IMR-90 (cell line): ENCODE data around the gene SMIM29. TPM values are rescaled to one million over a fixed set of nuclear protein-coding genes. Genes with fewer than 3 reads are reported as not detected.

ENCODE experiments used
- ATAC-seq: fragments of 200-7000 bp; cut with Tn5 transposase; 2 replicates; pipeline ENCODE4 v1.9.1; 2020; ENCODE audit warnings: low read depth, mild to moderate bottlenecking, moderate library complexity
- BruUV-seq: library from RNA; stranded (reverse); fragments of 400-500 nt; replicated peaks from 2 replicates; lab custom pipeline; 2021; lab: Mats Ljungman, UMichigan
- CTCF ChIA-PET: fragments of 300-600 bp; formaldehyde crosslinking; extraction: SDS; loops from one replicate; lab custom pipeline; 2021; ENCODE audit warnings: antibody characterized with exemption; lab: Yijun Ruan, JAX
- POLR2A ChIA-PET: fragments of 300-600 bp; sonication (Branson Sonifier 250); formaldehyde crosslinking; loops from one replicate; lab custom pipeline; 2022; ENCODE audit warnings: antibody characterized with exemption; ENCODE audit not compliant: unreplicated experiment; lab: Charles Lee
- DNase-seq: peaks from one replicate; pipeline ENCODE4 v3.0.0; 2013
- H2AFZ ChIP-seq: replicated peaks from 2 replicates; pipeline ENCODE3; 2013; ENCODE audit warnings: low read length, mild to moderate bottlenecking; ENCODE audit not compliant: poor library complexity
- H2AK5ac ChIP-seq: 2 replicates; pipeline ENCODE4 v1.6.1; 2013; ENCODE audit warnings: low read depth, low read length, inconsistent platforms
- H2AK9ac ChIP-seq: replicated peaks from 2 replicates; pipeline ENCODE3; 2013; ENCODE audit warnings: mild to moderate bottlenecking, low read depth, low read length, moderate library complexity; ENCODE audit not compliant: poor library complexity
- H2BK120ac ChIP-seq: 2 replicates; pipeline ENCODE4 v1.6.1; 2013; ENCODE audit warnings: low read depth, low read length, inconsistent platforms
- H2BK15ac ChIP-seq: 3 replicates; pipeline ENCODE4 v1.6.1; 2013; ENCODE audit warnings: low read depth, low read length, inconsistent platforms
- H2BK20ac ChIP-seq: 2 replicates; pipeline ENCODE4 v1.6.1; 2013; ENCODE audit warnings: low read depth, mild to moderate bottlenecking, inconsistent platforms, low read length, moderate library complexity
- H2BK5ac ChIP-seq: 2 replicates; pipeline ENCODE4 v1.6.1; 2013; ENCODE audit warnings: mild to moderate bottlenecking, low read depth, low read length, inconsistent platforms; ENCODE audit not compliant: poor library complexity, severe bottlenecking
- H3K14ac ChIP-seq: replicated peaks from 2 replicates; pipeline ENCODE4 v1.6.1; 2013; ENCODE audit warnings: low read depth, low read length, inconsistent platforms
- H3K18ac ChIP-seq: 2 replicates; pipeline ENCODE4 v1.6.1; 2013; ENCODE audit warnings: low read depth, low read length, control low read depth
- H3K23ac ChIP-seq: 2 replicates; pipeline ENCODE4 v1.6.1; 2013; ENCODE audit warnings: low read depth, low read length, inconsistent platforms
- H3K27ac ChIP-seq: 2 replicates; pipeline ENCODE4 v1.5.1; 2013; ENCODE audit warnings: mild to moderate bottlenecking, control low read depth, low read length; ENCODE audit not compliant: insufficient read depth
- H3K27me3 ChIP-seq: 2 replicates; pipeline ENCODE4 v1.6.1; 2013; ENCODE audit warnings: low read length; ENCODE audit not compliant: control insufficient read depth, insufficient read depth
- H3K36me3 ChIP-seq: 2 replicates; pipeline ENCODE4 v1.6.1; 2013; ENCODE audit warnings: low read length, mixed read lengths; ENCODE audit not compliant: control insufficient read depth, insufficient read depth
- H3K4ac ChIP-seq: 2 replicates; pipeline ENCODE4 v1.6.1; 2013; ENCODE audit warnings: low read depth, low read length, inconsistent platforms
- H3K4me1 ChIP-seq: 2 replicates; pipeline ENCODE4 v1.6.1; 2013; ENCODE audit warnings: low read length, mixed read lengths; ENCODE audit not compliant: control insufficient read depth, insufficient read depth
- H3K4me2 ChIP-seq: 2 replicates; pipeline ENCODE4 v1.6.1; 2013; ENCODE audit warnings: low read depth, mild to moderate bottlenecking, control low read depth, low read length, moderate library complexity
- H3K4me3 ChIP-seq: 2 replicates; pipeline ENCODE4 v1.5.1; 2013; ENCODE audit warnings: low read depth, mild to moderate bottlenecking, control low read depth, low read length, moderate library complexity; ENCODE audit not compliant: insufficient read depth
- H3K56ac ChIP-seq: 2 replicates; pipeline ENCODE4 v1.6.1; 2013; ENCODE audit warnings: low read length, inconsistent platforms; ENCODE audit not compliant: insufficient read depth; ENCODE audit errors: extremely low read depth
- H3K79me1 ChIP-seq, 2 experiments: 2 replicates each; pipeline ENCODE4 v1.6.1; 2013; ENCODE audit warnings: low read length in 2 of 2, inconsistent platforms in 1 of 2, low read depth in 1 of 2
- H3K9ac ChIP-seq: 2 replicates; pipeline ENCODE4 v1.6.1; 2013; ENCODE audit warnings: low read depth, low read length, control low read depth
- H3K9me1 ChIP-seq: 2 replicates; pipeline ENCODE4 v1.6.1; 2013; ENCODE audit warnings: low read length, inconsistent platforms; ENCODE audit not compliant: insufficient read depth
- H3K9me3 ChIP-seq: 2 replicates; pipeline ENCODE4 v1.6.1; 2013; ENCODE audit warnings: low read length; ENCODE audit not compliant: control insufficient read depth, insufficient read depth
- H4K20me1 ChIP-seq: 2 replicates; pipeline ENCODE4 v1.6.1; 2013; ENCODE audit warnings: low read length, inconsistent platforms; ENCODE audit not compliant: insufficient read depth
- H4K5ac ChIP-seq: 2 replicates; pipeline ENCODE4 v1.6.1; 2013; ENCODE audit warnings: mild to moderate bottlenecking, low read depth, low read length, control low read depth
- H4K8ac ChIP-seq, 2 experiments: 2 replicates each; pipeline ENCODE4 v1.6.1; 2013; ENCODE audit warnings: low read depth in 2 of 2, low read length in 2 of 2, control low read depth in 1 of 2, inconsistent platforms in 1 of 2
- H4K91ac ChIP-seq: 2 replicates; pipeline ENCODE4 v1.6.1; 2013; ENCODE audit warnings: low read depth, low read length, inconsistent platforms; ENCODE audit not compliant: insufficient read depth
- RCOR1 ChIP-seq: IDR thresholded peaks from 2 replicates; pipeline ENCODE4 v1.6.1; 2012; ENCODE audit warnings: mild to moderate bottlenecking, low read length, improper control_type of control experiment; ENCODE audit not compliant: insufficient replicate concordance
- RFX5 ChIP-seq: IDR thresholded peaks from 2 replicates; pipeline ENCODE4 v1.8.0; 2012; ENCODE audit warnings: low read depth, mild to moderate bottlenecking, low read length, moderate library complexity
- WGBS, 2 experiments: methylation state at CpG; one replicate each; pipeline versions ENCODE4 v1.1.5 to v1.1.7; 2013; ENCODE audit warnings: missing lambda C conversion rate in 2 of 2; ENCODE audit not compliant: insufficient read length in 1 of 2; ENCODE audit errors: extremely low coverage in 2 of 2; 5-methylcytosine and 5-hydroxymethylcytosine counted together
- dilution Hi-C: fragments of 300-500 bp; cut with HindIII; formaldehyde crosslinking; loops from one replicate; pipeline ENCODE4 v1.14.3; 2018; ENCODE audit warnings: low sequenced_read_pairs; ENCODE audit not compliant: unreplicated experiment
- in situ Hi-C: fragments of 300-500 bp; cut with MboI; formaldehyde crosslinking; loops from 3 replicates; pipeline ENCODE4 v1.14.3; 2019; ENCODE audit warnings: low sequenced_read_pairs, inconsistent platforms, mixed read lengths
- intact Hi-C: fragments of 100-400 bp; cut with micrococcal nuclease; formaldehyde crosslinking; loops from 2 replicates; pipeline ENCODE4 v1.10.0; 2022
- polyA plus RNA-seq, 3 experiments: library from polyadenylated mRNA; depleted of rRNA; stranded (reverse); fragments of >200 nt; gene quantifications; 2 replicates each; pipeline ENCODE4 v1.2.3, GENCODE V29; 2012; ENCODE audit warnings: low replicate concordance in 1 of 3
- total RNA-seq: library from RNA; depleted of rRNA; stranded (reverse); fragments of >200 nt; gene quantifications from 2 replicates; pipeline ENCODE4 v1.2.3, GENCODE V29; 2012

SMIM29 gene
- total and polyA plus RNA-seq, 2 of the 4 experiments (the other 2 are of a cell fraction), result 8.4 to 28.9 TPM

DNA sequence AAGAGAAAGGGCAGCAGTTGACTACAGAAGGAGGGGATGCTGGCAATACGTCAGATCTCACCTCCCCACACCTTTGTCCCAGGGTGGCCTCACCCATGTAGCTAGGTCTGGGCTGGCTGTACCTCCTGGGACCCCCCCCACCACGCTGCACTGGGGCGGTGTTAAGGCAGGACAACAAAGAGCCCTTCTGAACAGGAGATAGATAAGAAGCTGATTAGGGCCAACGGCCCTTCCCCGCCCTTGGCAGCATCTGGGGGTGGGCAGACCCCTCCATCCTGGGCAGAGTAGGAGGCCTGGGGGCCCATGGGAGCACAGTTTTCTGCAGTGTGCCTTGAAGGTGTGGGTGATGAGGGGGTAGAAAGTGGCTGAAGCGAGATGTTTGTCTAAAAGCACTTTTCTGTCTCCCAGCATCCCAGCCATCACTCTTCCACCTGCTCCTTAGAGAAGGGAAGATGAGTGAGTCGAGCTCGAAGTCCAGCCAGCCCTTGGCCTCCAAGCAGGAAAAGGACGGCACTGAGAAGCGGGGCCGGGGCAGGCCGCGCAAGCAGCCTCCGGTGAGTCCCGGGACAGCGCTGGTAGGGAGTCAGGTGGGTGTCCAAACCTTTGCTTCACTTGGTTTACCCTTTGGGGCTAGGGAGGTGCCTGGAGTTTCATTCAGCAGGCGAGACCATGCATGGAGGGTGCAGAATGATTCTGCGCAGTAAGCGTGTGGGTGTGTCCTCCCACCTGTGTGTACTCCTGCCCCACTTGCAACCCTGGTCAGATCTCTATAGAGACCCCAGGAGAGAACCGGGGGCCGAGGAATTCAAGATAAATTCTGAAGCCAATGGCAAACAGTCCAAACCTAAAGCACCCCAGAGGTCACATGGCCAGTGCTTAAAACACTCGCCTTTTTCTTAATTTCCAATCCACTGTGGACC is 8.2 kb downstream of the SMIM29 start:
- intact Hi-C loops (no loop called here), dilution Hi-C loops (no loop called here), in situ Hi-C loops (loop anchor here (10.0 kb wide), 1 partner anchor 364 kb away; no protein-coding TSS in a partner anchor)
- Histone ChIP-seq H3K9me1 (peaks cover 28% of the 10 kb centered on the region), H2AFZ (no peak overlapping the region), H2AK9ac (peak overlapping the region; percentile 51), H3K36me3 (peaks cover 24% of the 10 kb centered on the region), H3K23ac (peak overlapping the region; percentile 53; the same call in 1 of the 2 replicates), H2BK120ac (peak overlapping the region; percentile 37; the same call in 1 of the 2 replicates), H3K4me2 (no peak overlapping the region), H3K9ac (no peak overlapping the region), H2BK15ac (0 out of 3 replicates have a peak overlapping the region, but pooled peaks have one; percentile 48), H3K4me1 (peaks cover 38% of the 10 kb centered on the region), H2BK20ac (no peak overlapping the region), H2BK5ac (no peak overlapping the region), H3K27ac (no peak overlapping the region), H3K4ac (peak overlapping the region; percentile 20), H4K5ac (no peak overlapping the region), H3K9me3 (no peaks in the 10 kb centered on the region), H2AK5ac (peak overlapping the region; percentile 81; the same call in 1 of the 2 replicates), H3K4me3 (no peak overlapping the region), H3K79me1 (peaks cover 14 to 52% of the 10 kb centered on the region in 2 experiments), H4K8ac (peak overlapping the region in 1 of 2 experiments; percentile 4; a peak in 1 of 4 replicates), H4K91ac (no peak overlapping the region), H3K56ac (no peak overlapping the region), H3K18ac (no peak overlapping the region), H4K20me1 (peaks cover 29% of the 10 kb centered on the region), H3K14ac (peak overlapping the region; percentile 50; the same call in 1 of the 2 replicates), H3K27me3 (no peaks in the 10 kb centered on the region)
- TF ChIP-seq RCOR1 (no peak), RFX5 (no peak)
- CTCF ChIA-PET, result interaction anchor here (1.1 kb wide), 1 partner anchor 45 kb away, joined by 3 read pairs; no protein-coding TSS in a partner anchor
- POLR2A ChIA-PET, result no interaction called here
- ATAC-seq (no peak), DNase-seq (no peak)
- no TSS peak for BruUV-seq
- 94% methylated on average over 3 of the region's 22 CpGs; no CpG with 5 or more reads in 1 of the 2 experiments for WGBS, 2 experiments
